B cell (primary cell): Measurements from ENCODE around the gene APCDD1L. TPM values are rescaled to one million over a fixed set of nuclear protein-coding genes. Genes with fewer than 3 reads are reported as not detected.
"Not testable (repeated sequence)": the region's sequence is repeated elsewhere in the genome, so short reads cannot be mapped to it uniquely, and the experiment has no call there.

Experiments
- ATAC-seq: fragments of 200-7000 bp; cut with Tn5 transposase; one replicate; pipeline ENCODE4 v1.10.0; 2021; ENCODE audit warnings: low read depth, mild to moderate bottlenecking, moderate number of reproducible peaks, moderate library complexity
- CTCF ChIA-PET: fragments of 350-600 bp; sonication (Branson Sonifier 250); formaldehyde crosslinking; loops from one replicate; lab custom pipeline; 2021; ENCODE audit warnings: antibody characterized with exemption, inconsistent platforms; lab: Charles Lee
- POLR2A ChIA-PET: fragments of 350-600 bp; sonication (Branson Sonifier 250); formaldehyde crosslinking; loops from one replicate; lab custom pipeline; 2021; ENCODE audit warnings: antibody characterized with exemption; lab: Charles Lee
- DNase-seq: peaks from one replicate; pipeline ENCODE4 v3.0.0; 2013
- H2AFZ ChIP-seq: 2 replicates; pipeline ENCODE4 v1.6.1; 2012; ENCODE audit warnings: mild to moderate bottlenecking, low read depth, low read length; ENCODE audit not compliant: insufficient read depth, poor library complexity, severe bottlenecking
- H3K27ac ChIP-seq, 2 donors: 1 replicate in 1 of 2; 2 replicates in 1 of 2; pipeline ENCODE4 v1.5.1; 2012 to 2013; ENCODE audit warnings: low read length in 2 of 2, mild to moderate bottlenecking in 2 of 2, moderate library complexity in 1 of 2
- H3K27me3 ChIP-seq, 4 experiments: fragments of 200-600 bp in 1 of 4; sonication (generic) in 1 of 4; replicated peaks in 1 of 4; 1 replicate in 2 of 4; 2 replicates in 2 of 4; pipeline versions ENCODE4 v1.6.1 to v1.7.0; 2013 to 2016; ENCODE audit warnings: low read length in 3 of 4, mild to moderate bottlenecking in 2 of 4, mixed read lengths in 1 of 4, moderate library complexity in 1 of 4; ENCODE audit not compliant: insufficient read depth in 4 of 4, control insufficient read depth in 3 of 4; ENCODE audit errors: control extremely low read depth in 1 of 4
- H3K36me3 ChIP-seq, 2 experiments: replicated peaks in 1 of 2; 1 replicate in 1 of 2; 2 replicates in 1 of 2; pipeline versions ENCODE4 v1.6.1 to v1.7.1; 2013; ENCODE audit warnings: low read length in 1 of 2; ENCODE audit not compliant: insufficient read depth in 2 of 2, control insufficient read depth in 1 of 2; ENCODE audit errors: control extremely low read depth in 1 of 2, extremely low read depth in 1 of 2
- H3K4me1 ChIP-seq, 2 donors: fragments of 200-600 bp in 1 of 2; sonication (generic) in 1 of 2; 1 replicate in 1 of 2; 2 replicates in 1 of 2; pipeline versions ENCODE4 v1.5.1 to v1.6.1; 2013 to 2017; ENCODE audit warnings: low read length in 2 of 2; ENCODE audit not compliant: control insufficient read depth in 2 of 2, insufficient read depth in 2 of 2
- H3K4me2 ChIP-seq: replicated peaks from 2 replicates; pipeline ENCODE3; 2012; ENCODE audit warnings: mild to moderate bottlenecking, low read depth, low read length; ENCODE audit not compliant: poor library complexity, severe bottlenecking
- H3K4me3 ChIP-seq, 5 experiments: fragments of 200-600 bp in 1 of 5; sonication (generic) in 1 of 5; 1 replicate in 3 of 5; 2 replicates in 2 of 5; pipeline versions ENCODE4 v1.5.1 to v1.7.0; 2011 to 2016; ENCODE audit warnings: low read length in 4 of 5, mild to moderate bottlenecking in 4 of 5, low read depth in 2 of 5, control low read depth in 1 of 5, moderate library complexity in 1 of 5; ENCODE audit not compliant: insufficient read depth in 1 of 5; ENCODE audit errors: control extremely low read depth in 1 of 5, extremely low read depth in 1 of 5
- H3K79me2 ChIP-seq: fragments of 200-600 bp; sonication (generic); one replicate; pipeline ENCODE4 v1.6.0; 2016; ENCODE audit warnings: low read length; ENCODE audit not compliant: control insufficient read depth, insufficient read depth
- H3K9ac ChIP-seq: fragments of 200-600 bp; sonication (generic); 2 replicates; pipeline ENCODE4 v1.6.1; 2017; ENCODE audit warnings: mild to moderate bottlenecking, low read length, moderate library complexity
- H3K9me3 ChIP-seq, 3 donors: one replicate each; pipeline versions ENCODE4 v1.6.1 to v1.7.1; 2013; ENCODE audit warnings: low read length in 2 of 3; ENCODE audit not compliant: control insufficient read depth in 2 of 3, insufficient read depth in 1 of 3; ENCODE audit errors: control extremely low read depth in 1 of 3
- H4K20me1 ChIP-seq: 2 replicates; pipeline ENCODE4 v1.6.0; 2012; ENCODE audit warnings: mild to moderate bottlenecking, low read length; ENCODE audit not compliant: insufficient read depth, control insufficient read depth, poor library complexity, severe bottlenecking
- H3K27ac Mint-ChIP-seq: one replicate; pipeline ENCODE4 v1.8.0; 2021; ENCODE audit warnings: mixed read lengths
- H3K27me3 Mint-ChIP-seq: one replicate; pipeline ENCODE4 v1.8.0; 2021; ENCODE audit warnings: mixed read lengths
- H3K4me1 Mint-ChIP-seq: one replicate; pipeline ENCODE4 v1.8.0; 2021; ENCODE audit warnings: mixed read lengths
- H3K4me3 Mint-ChIP-seq: one replicate; pipeline ENCODE4 v1.8.0; 2021; ENCODE audit warnings: mixed read lengths
- H3K9me3 Mint-ChIP-seq: one replicate; pipeline ENCODE4 v1.8.0; 2022; ENCODE audit warnings: mixed read lengths; ENCODE audit not compliant: insufficient read depth
- EZH2 ChIP-seq: IDR thresholded peaks from 2 replicates; pipeline ENCODE4 v1.6.1; 2012; ENCODE audit warnings: borderline replicate concordance, low read depth, mild to moderate bottlenecking, moderate library complexity, low read length; ENCODE audit not compliant: insufficient read depth, poor library complexity, severe bottlenecking
- WGBS: methylation state at CpG from one replicate; pipeline ENCODE4 v1.1.5; 2013; ENCODE audit warnings: missing lambda C conversion rate; ENCODE audit not compliant: insufficient coverage; 5-methylcytosine and 5-hydroxymethylcytosine counted together
- intact Hi-C: fragments of 100-400 bp; cut with micrococcal nuclease; formaldehyde crosslinking; loops from one replicate; pipeline ENCODE4 v1.10.0; 2022
- polyA plus RNA-seq: library from polyadenylated mRNA; depleted of rRNA; stranded (reverse); fragments of >200 nt; gene quantifications from 2 replicates; pipeline ENCODE4 v1.2.3, GENCODE V29; 2012
- total RNA-seq, 2 donors: library from RNA; stranded (reverse); fragments of 120-200 nt in 1 of 2; gene quantifications; 1 replicate in 1 of 2; 2 replicates in 1 of 2; pipeline versions ENCODE4 v1.2.3 to v1.2.4, GENCODE V29; 2013 to 2022
- TF ChIP-seq, protein P1 (sequence below): fragments of 200-600 bp; IDR thresholded peaks from one replicate; pipeline ENCODE4 v1.8.0; 2022; ENCODE audit warnings: antibody characterized with exemption, mild to moderate bottlenecking

The APCDD1L gene
- total and polyA plus RNA-seq, 2 donors (not counting 1 experiment from before 2014, with no cell fraction given) = not detected

GRCh38 chr20:58542411-58543095 lies 27.4 kb upstream of the APCDD1L start:
- Histone ChIP-seq H2AFZ (no peak overlapping the region), H3K27me3 (peaks cover 0 to 2% (median 0%) of the 10 kb centered on the region in 4 experiments), H3K79me2 (no peaks in the 10 kb centered on the region), H3K4me2 (no peak overlapping the region), H4K20me1 (no peaks in the 10 kb centered on the region), H3K9me3 (peaks cover 0 to 5% (median 3%) of the 10 kb centered on the region in 3 donors), H3K27ac (no peak overlapping the region), H3K36me3 (no peaks in the 10 kb centered on the region), H3K9ac (no peak overlapping the region), H3K4me1 (no peaks in the 10 kb centered on the region), H3K4me3 (no peak overlapping the region)
- ChIA-PET POLR2A (no interaction called here), CTCF (no interaction called here)
- Mint-ChIP-seq H3K4me3 (no peak overlapping the region), H3K27ac (no peak overlapping the region), H3K27me3 (peaks cover 9% of the 10 kb centered on the region), H3K4me1 (no peaks in the 10 kb centered on the region), H3K9me3 (peaks cover 3% of the 10 kb centered on the region)
- intact Hi-C loops = no loop called here
- WGBS = 89% methylated on average over 17 of the region's 18 CpGs
- ATAC-seq = no peak
- no peak for DNase-seq
- no peak for TF ChIP-seq EZH2
- TF ChIP-seq, protein P1, sequence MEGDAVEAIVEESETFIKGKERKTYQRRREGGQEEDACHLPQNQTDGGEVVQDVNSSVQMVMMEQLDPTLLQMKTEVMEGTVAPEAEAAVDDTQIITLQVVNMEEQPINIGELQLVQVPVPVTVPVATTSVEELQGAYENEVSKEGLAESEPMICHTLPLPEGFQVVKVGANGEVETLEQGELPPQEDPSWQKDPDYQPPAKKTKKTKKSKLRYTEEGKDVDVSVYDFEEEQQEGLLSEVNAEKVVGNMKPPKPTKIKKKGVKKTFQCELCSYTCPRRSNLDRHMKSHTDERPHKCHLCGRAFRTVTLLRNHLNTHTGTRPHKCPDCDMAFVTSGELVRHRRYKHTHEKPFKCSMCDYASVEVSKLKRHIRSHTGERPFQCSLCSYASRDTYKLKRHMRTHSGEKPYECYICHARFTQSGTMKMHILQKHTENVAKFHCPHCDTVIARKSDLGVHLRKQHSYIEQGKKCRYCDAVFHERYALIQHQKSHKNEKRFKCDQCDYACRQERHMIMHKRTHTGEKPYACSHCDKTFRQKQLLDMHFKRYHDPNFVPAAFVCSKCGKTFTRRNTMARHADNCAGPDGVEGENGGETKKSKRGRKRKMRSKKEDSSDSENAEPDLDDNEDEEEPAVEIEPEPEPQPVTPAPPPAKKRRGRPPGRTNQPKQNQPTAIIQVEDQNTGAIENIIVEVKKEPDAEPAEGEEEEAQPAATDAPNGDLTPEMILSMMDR = no peak

DNA sequence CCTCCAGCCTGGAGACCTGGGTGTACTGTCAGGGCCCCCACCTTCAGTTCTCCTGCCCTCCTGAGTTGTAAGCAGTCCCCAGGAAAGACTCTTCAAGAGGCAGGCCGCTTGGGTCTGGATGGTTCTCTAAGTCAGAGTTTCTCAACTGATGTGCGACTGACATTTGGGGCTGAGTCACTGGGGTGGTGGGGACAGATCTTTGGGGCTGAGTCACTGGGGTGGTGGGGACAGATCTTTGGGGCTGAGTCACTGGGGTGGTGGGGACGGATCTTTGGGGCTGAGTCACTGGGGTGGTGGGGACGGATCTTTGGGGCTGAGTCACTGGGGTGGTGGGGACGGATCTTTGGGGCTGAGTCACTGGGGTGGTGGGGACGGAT lies 26.8 kb upstream of the APCDD1L start:
- H3K4me1 Mint-ChIP-seq, H3K27me3 ChIP-seq, H2AFZ ChIP-seq, DNase-seq, H3K4me3 Mint-ChIP-seq, H4K20me1 ChIP-seq, H3K27ac Mint-ChIP-seq, H3K4me3 ChIP-seq, H3K79me2 ChIP-seq, H3K9ac ChIP-seq, H3K36me3 ChIP-seq, CTCF ChIA-PET, H3K4me2 ChIP-seq, ATAC-seq, H3K4me1 ChIP-seq, POLR2A ChIA-PET, H3K27ac ChIP-seq, H3K9me3 Mint-ChIP-seq, H3K27me3 Mint-ChIP-seq, H3K9me3 ChIP-seq, intact Hi-C loops: not testable (repeated sequence)
- 71% methylated on average over 3 of the region's 6 CpGs for WGBS
